Activated CD8-positive, alpha-beta memory T cell treated with anti-CD3 and anti-CD28 coated beads for 48 hours (primary cell): ENCODE results near the gene BTBD2.
"Not testable (repeated sequence)": the region's sequence is repeated elsewhere in the genome, so short reads cannot be mapped to it uniquely, and the experiment has no call there.

ENCODE experiments used
- DNase-seq, 3 experiments: peaks; one replicate each; pipeline ENCODE4 v3.0.0-alpha.2; 2020; ENCODE audit warnings: low read depth in 2 of 3, low spot score in 2 of 3

Gene BTBD2

GRCh38 chr19:2040647-2041432 lies 25.3 kb upstream of the BTBD2 start:
- no peak for DNase-seq

- no peak for DNase-seq
These were observed 24.6 kb upstream of the BTBD2 start for GRCh38 chr19:2039959-2040646.

- DNase-seq: no peak
These were observed 23.8 kb upstream of the BTBD2 start for GRCh38 chr19:2039089-2039958.

- no peak for DNase-seq
These were observed 23.0 kb upstream of the BTBD2 start for GRCh38 chr19:2038284-2039088.

GRCh38 chr19:2037651-2038255 lies 22.2 kb upstream of the BTBD2 start:
- no peak for DNase-seq

- DNase-seq: no peak
These were observed 20.9 kb upstream of the BTBD2 start for GRCh38 chr19:2036424-2036823.

- DNase-seq: no peak
These were observed 20.1 kb upstream of the BTBD2 start for GRCh38 chr19:2035590-2035991.

- peak in 1 of 3 experiments; percentile 75 for DNase-seq
These were observed 19.4 kb upstream of the BTBD2 start for GRCh38 chr19:2034729-2035589.

GRCh38 chr19:2034253-2034652 lies 18.7 kb upstream of the BTBD2 start:
- not testable (repeated sequence) for DNase-seq

GRCh38 chr19:2033825-2034159 lies 18.3 kb upstream of the BTBD2 start:
- DNase-seq: no peak

- DNase-seq: no peak
These were observed 17.8 kb upstream of the BTBD2 start for GRCh38 chr19:2033115-2033824.

- DNase-seq: no peak
These were observed 16.9 kb upstream of the BTBD2 start for GRCh38 chr19:2032296-2032941.

GRCh38 chr19:2027361-2027760 lies 11.8 kb upstream of the BTBD2 start:
- no peak for DNase-seq

- DNase-seq: no peak
These were observed 11.3 kb upstream of the BTBD2 start for GRCh38 chr19:2026770-2027169.

- no peak for DNase-seq
These were observed 6.8 kb upstream of the BTBD2 start for GRCh38 chr19:2022289-2022688.

GRCh38 chr19:2021453-2022140 lies 6.1 kb upstream of the BTBD2 start:
- DNase-seq: no peak

- DNase-seq: no peak
These were observed 3.2 kb upstream of the BTBD2 start for GRCh38 chr19:2018752-2019151.
